ENCODE results near the gene STPG3. TPM values are rescaled to one million over a fixed set of nuclear protein-coding genes. Genes with fewer than 3 reads are reported as not detected.

The STPG3 gene
- total RNA-seq, 2 experiments from 2014 or later: not detected

DNA sequence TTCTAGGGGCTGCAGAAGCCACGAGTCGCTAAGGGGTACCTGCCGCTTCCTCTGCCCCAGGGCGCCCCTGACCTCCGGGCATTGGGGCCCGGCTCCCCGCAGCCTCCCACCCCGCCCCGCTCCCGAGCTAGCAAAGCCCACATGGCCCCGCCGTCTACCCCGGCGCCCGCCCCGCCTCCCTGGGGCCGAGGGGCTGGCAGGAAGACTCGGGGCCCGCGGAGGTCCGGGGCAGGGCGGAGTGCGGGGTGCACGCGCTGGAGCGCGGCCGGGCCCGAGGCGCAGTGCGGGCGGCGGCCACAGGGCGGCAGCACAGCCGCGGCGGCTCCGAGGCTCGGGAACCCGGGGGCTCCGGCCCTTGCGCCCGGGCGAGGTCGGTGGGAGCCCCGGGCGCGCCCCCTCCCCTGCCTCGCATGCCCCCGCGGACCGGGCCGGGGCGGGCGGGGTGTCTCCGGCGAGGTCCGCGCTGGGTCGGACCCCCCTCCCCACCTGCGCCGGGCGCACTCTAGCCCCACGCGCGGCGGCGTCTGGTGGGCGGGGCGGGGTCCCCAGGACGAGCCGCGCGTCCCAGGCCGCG, 44.2 kb downstream of the STPG3 start:
- DNase-seq (peak in 11 of 14 experiments; percentile 26 to 79 (median 42)), ATAC-seq (ENCODE audit: poor library complexity) (peak; percentile 89)
- CTCF ChIA-PET: no interaction called here
- no peak overlapping the region for H3K27ac ChIP-seq (ENCODE audit: low read depth in 1 of 2, low read length in 2 of 2)
- intact Hi-C loops (cut with DNase I, micrococcal nuclease): loop anchor here (2.0 to 5.0 kb wide), 3 partner anchors 111 to 231 kb away; no protein-coding TSS in a partner anchor
- Mint-ChIP-seq H3K4me1 (ENCODE audit: low read depth) (no peaks in the 10 kb centered on the region), H3K27ac (no peak overlapping the region), H3K4me3 (no peak overlapping the region), H3K27me3 (peaks cover 41% of the 10 kb centered on the region), H3K9me3 (no peaks in the 10 kb centered on the region), H3K36me3 (ENCODE audit: low read depth) (no peaks in the 10 kb centered on the region)
- H3K9me3 ChIP-seq (ENCODE audit: control insufficient read depth in 1 of 2, insufficient read depth in 1 of 2, low read length in 2 of 2): peaks cover 0 to 27% of the 10 kb centered on the region in 2 experiments
- peaks cover 15% of the 10 kb centered on the region for H3K4me1 ChIP-seq (ENCODE audit: insufficient read depth, low read length)
- TF ChIP-seq, protein P1, sequence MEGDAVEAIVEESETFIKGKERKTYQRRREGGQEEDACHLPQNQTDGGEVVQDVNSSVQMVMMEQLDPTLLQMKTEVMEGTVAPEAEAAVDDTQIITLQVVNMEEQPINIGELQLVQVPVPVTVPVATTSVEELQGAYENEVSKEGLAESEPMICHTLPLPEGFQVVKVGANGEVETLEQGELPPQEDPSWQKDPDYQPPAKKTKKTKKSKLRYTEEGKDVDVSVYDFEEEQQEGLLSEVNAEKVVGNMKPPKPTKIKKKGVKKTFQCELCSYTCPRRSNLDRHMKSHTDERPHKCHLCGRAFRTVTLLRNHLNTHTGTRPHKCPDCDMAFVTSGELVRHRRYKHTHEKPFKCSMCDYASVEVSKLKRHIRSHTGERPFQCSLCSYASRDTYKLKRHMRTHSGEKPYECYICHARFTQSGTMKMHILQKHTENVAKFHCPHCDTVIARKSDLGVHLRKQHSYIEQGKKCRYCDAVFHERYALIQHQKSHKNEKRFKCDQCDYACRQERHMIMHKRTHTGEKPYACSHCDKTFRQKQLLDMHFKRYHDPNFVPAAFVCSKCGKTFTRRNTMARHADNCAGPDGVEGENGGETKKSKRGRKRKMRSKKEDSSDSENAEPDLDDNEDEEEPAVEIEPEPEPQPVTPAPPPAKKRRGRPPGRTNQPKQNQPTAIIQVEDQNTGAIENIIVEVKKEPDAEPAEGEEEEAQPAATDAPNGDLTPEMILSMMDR (IDR thresholded peaks at IDR 0.05): no peak
- no peaks in the 10 kb centered on the region for H3K36me3 ChIP-seq (ENCODE audit: insufficient read depth, low read length)
- POLR2A ChIA-PET: no interaction called here
- H3K4me3 ChIP-seq (ENCODE audit: low read length): peak overlapping the region; percentile 17
- H3K27me3 ChIP-seq (ENCODE audit: control insufficient read depth in 1 of 2, insufficient read depth in 2 of 2, low read length in 2 of 2): peaks cover 62 to 65% of the 10 kb centered on the region in 2 experiments

DNA sequence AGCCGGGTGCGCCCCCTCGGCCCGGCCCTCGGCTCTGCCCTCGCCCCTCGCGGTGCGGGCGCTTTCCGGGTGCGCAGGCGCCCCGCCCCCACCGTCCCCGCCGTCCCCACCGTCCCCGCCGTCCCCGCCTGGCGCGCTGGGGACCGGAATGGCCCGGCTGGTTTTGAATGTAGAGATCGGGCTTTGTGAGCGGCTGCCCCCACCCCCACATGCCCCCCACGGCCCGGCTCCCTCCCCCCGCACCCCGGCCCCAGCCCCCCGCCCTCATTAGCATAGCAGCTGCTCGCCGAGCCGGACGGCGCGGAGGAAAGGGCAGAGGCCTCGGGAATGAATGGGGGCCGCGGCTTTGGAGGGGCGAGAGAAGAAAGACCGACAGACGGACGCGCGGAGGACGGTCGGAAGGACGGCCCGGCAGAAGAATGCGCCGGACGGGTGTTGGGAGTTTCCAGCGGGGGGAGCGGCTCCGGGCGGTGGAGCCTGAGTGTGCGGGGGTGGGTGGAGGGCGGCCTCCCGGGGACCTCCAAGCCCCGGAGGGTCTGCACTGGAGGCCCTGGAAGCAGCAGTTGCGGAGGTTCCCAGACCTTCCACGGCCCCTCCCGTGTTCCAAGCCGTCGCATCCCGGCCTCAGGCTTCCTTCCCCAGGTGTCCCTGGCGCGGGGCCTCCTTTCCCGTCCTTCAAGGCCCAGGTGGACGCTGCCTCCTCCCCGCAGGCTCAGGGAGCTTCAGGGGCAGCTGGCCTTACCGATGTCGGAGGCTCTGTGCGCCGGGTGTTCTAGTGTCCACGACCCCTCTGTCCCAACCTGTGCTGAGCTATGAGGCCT, 45.0 kb downstream of the STPG3 start:
- CTCF ChIA-PET: no interaction called here
- intact Hi-C loops (cut with DNase I, micrococcal nuclease): loop anchor here (2.0 to 5.0 kb wide), 3 partner anchors 111 to 231 kb away; no protein-coding TSS in a partner anchor
- H3K36me3 Mint-ChIP-seq (ENCODE audit: low read depth): no peaks in the 10 kb centered on the region
- Histone ChIP-seq H3K27ac (ENCODE audit: low read depth in 1 of 2, low read length in 2 of 2) (no peak overlapping the region), H3K9me3 (ENCODE audit: control insufficient read depth in 1 of 2, insufficient read depth in 1 of 2, low read length in 2 of 2) (peaks cover 0 to 27% of the 10 kb centered on the region in 2 experiments), H3K36me3 (ENCODE audit: insufficient read depth, low read length) (no peaks in the 10 kb centered on the region), H3K27me3 (ENCODE audit: control insufficient read depth in 1 of 2, insufficient read depth in 2 of 2, low read length in 2 of 2) (peaks cover 63 to 73% of the 10 kb centered on the region in 2 experiments), H3K4me3 (ENCODE audit: low read length) (no peak overlapping the region), H3K4me1 (ENCODE audit: insufficient read depth, low read length) (peaks cover 22% of the 10 kb centered on the region)
- TF ChIP-seq, protein P1 (IDR thresholded peaks at IDR 0.05): no peak
- POLR2A ChIA-PET: no interaction called here
- H3K9me3 Mint-ChIP-seq: no peaks in the 10 kb centered on the region
- ATAC-seq (ENCODE audit: poor library complexity) (peak; percentile 19), DNase-seq (no peak)
- peaks cover 5% of the 10 kb centered on the region for H3K4me1 Mint-ChIP-seq (ENCODE audit: low read depth)
- H3K4me3 Mint-ChIP-seq: peak overlapping the region; percentile 60
- no peak overlapping the region for H3K27ac Mint-ChIP-seq
- H3K27me3 Mint-ChIP-seq: peaks cover 46% of the 10 kb centered on the region

DNA sequence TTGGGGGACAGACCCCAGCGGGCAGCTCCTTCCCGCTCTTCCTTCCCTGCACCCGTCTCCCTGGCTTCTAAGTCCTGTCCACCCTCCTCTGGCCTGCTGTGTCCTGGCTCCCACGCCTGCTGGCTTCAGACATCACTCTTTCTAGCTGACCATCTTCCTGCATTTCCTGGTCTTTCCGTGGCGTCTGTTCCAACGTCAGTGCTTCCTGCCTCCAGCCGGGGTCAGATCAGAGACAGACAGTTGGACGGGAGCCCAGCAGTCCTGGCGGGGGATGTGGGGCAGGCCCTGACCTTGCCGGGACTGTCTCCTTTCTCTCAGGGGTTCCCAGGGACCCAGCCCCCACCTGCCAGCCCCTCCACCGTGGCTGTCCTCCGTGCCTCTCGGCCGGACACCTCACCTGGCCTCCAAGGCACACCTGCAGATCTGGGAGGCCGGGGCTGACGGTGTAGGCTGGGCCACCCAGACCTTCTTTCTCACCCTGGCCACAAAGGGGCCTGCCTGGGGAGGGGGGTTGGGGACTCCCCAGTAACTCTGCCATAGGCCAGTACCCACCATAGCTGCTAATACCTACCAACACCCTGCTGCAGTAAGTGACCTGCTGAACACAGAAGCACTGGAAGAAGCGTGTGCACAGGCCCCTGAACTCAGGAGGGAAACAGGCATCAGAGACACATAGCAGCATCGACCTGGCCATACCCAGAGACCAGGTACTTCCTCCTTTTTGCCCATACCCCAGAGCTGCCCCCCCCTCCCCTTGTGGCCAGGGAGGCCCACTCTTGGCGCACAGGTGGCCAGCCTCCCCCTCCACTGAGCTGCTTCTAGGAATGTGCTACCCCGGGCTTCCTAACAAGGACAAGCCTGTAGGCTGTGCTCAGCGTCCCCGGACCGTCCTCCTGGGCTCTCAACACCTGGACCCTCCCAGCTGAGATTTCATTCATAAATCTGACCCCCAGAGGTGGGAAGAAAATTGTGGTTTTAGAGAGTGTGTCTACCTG, 45.9 kb downstream of the STPG3 start:
- Mint-ChIP-seq H3K4me1 (ENCODE audit: low read depth) (peaks cover 5% of the 10 kb centered on the region), H3K27me3 (peaks cover 46% of the 10 kb centered on the region), H3K27ac (no peak overlapping the region), H3K9me3 (no peaks in the 10 kb centered on the region), H3K4me3 (peak overlapping the region; percentile 72), H3K36me3 (ENCODE audit: low read depth) (no peaks in the 10 kb centered on the region)
- DNase-seq (no peak), ATAC-seq (ENCODE audit: poor library complexity) (no peak)
- ChIA-PET POLR2A (no interaction called here), CTCF (no interaction called here)
- peaks cover 0 to 27% of the 10 kb centered on the region in 2 experiments for H3K9me3 ChIP-seq (ENCODE audit: control insufficient read depth in 1 of 2, insufficient read depth in 1 of 2, low read length in 2 of 2)
- H3K4me3 ChIP-seq (ENCODE audit: low read length): no peak overlapping the region
- no peaks in the 10 kb centered on the region for H3K36me3 ChIP-seq (ENCODE audit: insufficient read depth, low read length)
- H3K4me1 ChIP-seq (ENCODE audit: insufficient read depth, low read length): peaks cover 26% of the 10 kb centered on the region
- intact Hi-C loops (cut with DNase I, micrococcal nuclease): loop anchor here in 1 of 2 experiments (5.0 kb wide), 1 partner anchor 150 kb away; no protein-coding TSS in a partner anchor
- H3K27me3 ChIP-seq (ENCODE audit: control insufficient read depth in 1 of 2, insufficient read depth in 2 of 2, low read length in 2 of 2): peaks cover 63 to 73% of the 10 kb centered on the region in 2 experiments
- TF ChIP-seq, protein P1 (IDR thresholded peaks at IDR 0.05): no peak
- H3K27ac ChIP-seq (ENCODE audit: low read depth in 1 of 2, low read length in 2 of 2): no peak overlapping the region

Data from CD4-positive, alpha-beta T cell (primary cell).